CD8-positive, alpha-beta memory T cell (primary cell): Measurements from ENCODE around the gene ZBTB21. TPM values are rescaled to one million over a fixed set of nuclear protein-coding genes. Genes with fewer than 3 reads are reported as not detected.

Source experiments
- CTCF ChIA-PET: fragments of 350-600 bp; sonication (Branson Sonifier 250); formaldehyde crosslinking; loops from one replicate; lab custom pipeline; 2021; ENCODE audit warnings: antibody characterized with exemption; lab: Charles Lee
- POLR2A ChIA-PET: fragments of 350-600 bp; sonication (Branson Sonifier 250); formaldehyde crosslinking; loops from one replicate; lab custom pipeline; 2021; ENCODE audit warnings: antibody characterized with exemption; lab: Charles Lee
- DNase-seq, 5 donors: peaks; one replicate each; pipeline versions ENCODE4 v3.0.0 to v3.0.0-alpha.2; 2020 to 2022; ENCODE audit warnings: mixed read lengths in 1 of 5
- H3K27ac ChIP-seq: one replicate; pipeline ENCODE4 v1.7.0; 2013; ENCODE audit warnings: low read depth, mild to moderate bottlenecking, low read length, moderate library complexity
- H3K27me3 ChIP-seq: 2 replicates; pipeline ENCODE4 v1.7.0; 2013; ENCODE audit warnings: low read length, mild to moderate bottlenecking; ENCODE audit not compliant: insufficient read depth, poor library complexity, severe bottlenecking
- H3K36me3 ChIP-seq: 2 replicates; pipeline ENCODE4 v1.7.0; 2013; ENCODE audit warnings: mild to moderate bottlenecking, low read length, moderate library complexity; ENCODE audit not compliant: insufficient read depth
- H3K4me1 ChIP-seq: 2 replicates; pipeline ENCODE4 v1.7.0; 2013; ENCODE audit warnings: mild to moderate bottlenecking, low read length, moderate library complexity; ENCODE audit not compliant: insufficient read depth
- H3K4me3 ChIP-seq: 2 replicates; pipeline ENCODE4 v1.7.0; 2013; ENCODE audit warnings: mild to moderate bottlenecking, low read length
- H3K9me3 ChIP-seq: 2 replicates; pipeline ENCODE4 v1.7.0; 2013; ENCODE audit warnings: mild to moderate bottlenecking, low read length
- H3K27ac Mint-ChIP-seq, 8 donors: one replicate each; pipeline ENCODE4 v1.8.0; 2020 to 2021; ENCODE audit warnings: mixed read lengths in 8 of 8, mild to moderate bottlenecking in 6 of 8, inconsistent platforms in 3 of 8, moderate library complexity in 3 of 8
- H3K27me3 Mint-ChIP-seq, 2 donors: one replicate each; pipeline ENCODE4 v1.8.0; 2020 to 2021; ENCODE audit warnings: mixed read lengths in 2 of 2, mild to moderate bottlenecking in 1 of 2, moderate library complexity in 1 of 2
- H3K36me3 Mint-ChIP-seq, 3 donors: one replicate each; pipeline ENCODE4 v1.8.0; 2020 to 2021; ENCODE audit warnings: mixed read lengths in 3 of 3, inconsistent platforms in 1 of 3, mild to moderate bottlenecking in 1 of 3
- H3K4me1 Mint-ChIP-seq, 3 donors: one replicate each; pipeline ENCODE4 v1.8.0; 2020 to 2021; ENCODE audit warnings: mixed read lengths in 3 of 3, inconsistent platforms in 1 of 3, mild to moderate bottlenecking in 1 of 3
- H3K4me3 Mint-ChIP-seq, 7 donors: one replicate each; pipeline ENCODE4 v1.8.0; 2020 to 2021; ENCODE audit warnings: mixed read lengths in 7 of 7, mild to moderate bottlenecking in 6 of 7, moderate library complexity in 4 of 7, inconsistent platforms in 2 of 7
- H3K9me3 Mint-ChIP-seq, 5 donors: one replicate each; pipeline ENCODE4 v1.8.0; 2020 to 2022; ENCODE audit warnings: mixed read lengths in 5 of 5, mild to moderate bottlenecking in 3 of 5, moderate library complexity in 2 of 5, inconsistent platforms in 1 of 5
- polyA plus RNA-seq: library from polyadenylated mRNA; unstranded; fragments of 300-500 nt; fragmentation: Illumina TruSeq; gene quantifications from one replicate; pipeline ENCODE4 v1.2.3, GENCODE V29; 2021
- total RNA-seq, 2 experiments: library from RNA; stranded (reverse); gene quantifications; one replicate each; pipeline ENCODE4 v1.2.3, GENCODE V29; 2021

The ZBTB21 gene
- total and polyA plus RNA-seq, 3 experiments from 2014 or later, result 5.9 to 43.6 (median 39.0) TPM

DNA sequence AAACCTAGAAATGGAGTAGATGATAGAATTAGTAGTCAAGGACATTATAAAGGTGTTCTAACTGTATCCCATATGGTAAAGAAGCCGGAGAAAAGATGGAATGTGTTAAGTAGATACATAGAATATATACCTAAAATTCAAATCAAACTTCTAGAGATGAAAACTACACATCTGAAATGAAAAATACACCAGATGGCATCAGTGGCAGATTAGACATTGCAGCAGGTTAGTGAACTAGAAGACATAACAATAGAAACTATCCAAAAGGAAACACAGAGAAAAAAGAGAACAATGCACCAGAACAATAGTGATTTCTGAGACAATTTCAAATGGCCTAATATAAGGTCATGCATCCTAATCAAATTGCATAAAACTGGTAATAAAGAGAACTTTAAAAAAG, 26.9 kb downstream of the ZBTB21 start:
- no peak overlapping the region for H3K4me3 ChIP-seq
- Mint-ChIP-seq H3K27ac (peak overlapping the region in 1 of 8 donors; percentile 16), H3K4me1 (no peaks in the 10 kb centered on the region), H3K27me3 (peaks cover 9 to 19% of the 10 kb centered on the region in 2 donors), H3K36me3 (peaks cover 0 to 17% (median 3%) of the 10 kb centered on the region in 3 donors), H3K4me3 (no peak overlapping the region), H3K9me3 (peaks cover 12 to 20% (median 13%) of the 10 kb centered on the region in 5 donors)
- H3K27ac ChIP-seq, result no peak overlapping the region
- no peaks in the 10 kb centered on the region for H3K4me1 ChIP-seq
- POLR2A ChIA-PET, result no interaction called here
- no peak for DNase-seq
- no peaks in the 10 kb centered on the region for H3K27me3 ChIP-seq
- peaks cover 5% of the 10 kb centered on the region for H3K9me3 ChIP-seq
- H3K36me3 ChIP-seq, result no peaks in the 10 kb centered on the region
- CTCF ChIA-PET, result interaction anchor here (1.5 kb wide), 1 partner anchor 125 kb away, joined by 4 read pairs; no protein-coding TSS in a partner anchor

DNA sequence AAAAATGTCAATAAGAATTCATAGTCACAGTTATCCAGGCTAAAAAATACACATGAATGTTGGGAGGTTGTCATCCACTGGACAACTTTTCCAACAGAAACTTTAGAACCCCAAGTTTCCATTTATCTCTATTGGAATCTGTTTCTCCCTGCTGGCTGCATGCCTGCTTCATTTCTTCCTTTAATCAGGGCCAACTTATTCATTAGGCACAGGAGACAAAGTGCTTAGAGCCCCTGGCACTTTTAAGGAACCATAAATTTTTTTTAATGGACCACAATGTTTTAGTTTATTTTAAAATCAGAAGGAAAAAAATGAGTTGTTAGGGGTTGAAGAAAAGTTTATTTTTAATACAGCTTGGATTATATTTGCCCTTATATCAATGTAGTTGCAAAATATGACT, 29.6 kb downstream of the ZBTB21 start:
- Mint-ChIP-seq H3K4me1 (no peaks in the 10 kb centered on the region), H3K4me3 (no peak overlapping the region), H3K9me3 (peaks cover 12 to 20% (median 13%) of the 10 kb centered on the region in 5 donors), H3K36me3 (peaks cover 0 to 17% (median 0%) of the 10 kb centered on the region in 3 donors), H3K27me3 (peaks cover 9 to 19% of the 10 kb centered on the region in 2 donors), H3K27ac (no peak overlapping the region)
- H3K9me3 ChIP-seq, result peaks cover 5% of the 10 kb centered on the region
- no peak overlapping the region for H3K4me3 ChIP-seq
- no peak overlapping the region for H3K27ac ChIP-seq
- H3K4me1 ChIP-seq, result no peaks in the 10 kb centered on the region
- ChIA-PET POLR2A (no interaction called here), CTCF (no interaction called here)
- no peaks in the 10 kb centered on the region for H3K27me3 ChIP-seq
- no peaks in the 10 kb centered on the region for H3K36me3 ChIP-seq
- DNase-seq, result no peak

DNA sequence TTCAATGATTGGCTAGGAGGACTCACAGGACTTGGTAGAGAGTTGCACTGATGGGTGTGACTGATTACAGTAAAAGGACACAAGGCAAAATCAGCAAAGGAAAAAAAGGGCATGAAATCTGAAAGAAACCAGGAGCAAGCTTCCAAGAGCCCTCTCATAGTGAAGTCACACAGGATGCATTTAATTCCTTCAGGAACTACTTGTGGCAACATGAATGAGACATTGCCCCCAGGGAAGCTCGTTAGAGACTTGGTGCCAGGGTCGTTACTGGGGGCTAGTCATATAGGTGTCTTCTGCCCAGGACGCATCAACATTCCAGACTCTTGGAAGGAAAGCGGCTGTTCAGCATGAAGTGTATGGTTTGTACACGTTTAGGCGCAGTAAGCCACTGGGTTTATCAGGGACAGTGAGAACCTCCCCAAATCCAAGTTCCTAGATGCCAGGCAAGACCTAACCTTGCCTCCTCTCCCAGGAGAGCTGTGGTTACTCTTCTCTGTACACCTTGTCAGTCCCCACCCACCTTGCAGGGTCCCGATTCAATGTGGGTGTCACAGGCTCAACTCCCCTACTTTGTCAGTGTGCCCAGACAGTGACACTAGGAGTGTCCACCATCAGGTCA, 30.3 kb downstream of the ZBTB21 start:
- peaks cover 0 to 2% (median 0%) of the 10 kb centered on the region in 3 donors for H3K4me1 Mint-ChIP-seq
- peaks cover 7 to 19% of the 10 kb centered on the region in 2 donors for H3K27me3 Mint-ChIP-seq
- H3K27ac ChIP-seq, result no peak overlapping the region
- no peak overlapping the region for H3K27ac Mint-ChIP-seq
- peaks cover 4% of the 10 kb centered on the region for H3K4me1 ChIP-seq
- POLR2A ChIA-PET, result no interaction called here
- H3K36me3 Mint-ChIP-seq, result peaks cover 0 to 14% (median 0%) of the 10 kb centered on the region in 3 donors
- peaks cover 5% of the 10 kb centered on the region for H3K9me3 ChIP-seq
- H3K36me3 ChIP-seq, result no peaks in the 10 kb centered on the region
- H3K27me3 ChIP-seq, result no peaks in the 10 kb centered on the region
- no peak overlapping the region for H3K4me3 Mint-ChIP-seq
- CTCF ChIA-PET, result no interaction called here
- no peak for DNase-seq
- no peak overlapping the region for H3K4me3 ChIP-seq
- H3K9me3 Mint-ChIP-seq, result peaks cover 12 to 20% (median 13%) of the 10 kb centered on the region in 5 donors

DNA sequence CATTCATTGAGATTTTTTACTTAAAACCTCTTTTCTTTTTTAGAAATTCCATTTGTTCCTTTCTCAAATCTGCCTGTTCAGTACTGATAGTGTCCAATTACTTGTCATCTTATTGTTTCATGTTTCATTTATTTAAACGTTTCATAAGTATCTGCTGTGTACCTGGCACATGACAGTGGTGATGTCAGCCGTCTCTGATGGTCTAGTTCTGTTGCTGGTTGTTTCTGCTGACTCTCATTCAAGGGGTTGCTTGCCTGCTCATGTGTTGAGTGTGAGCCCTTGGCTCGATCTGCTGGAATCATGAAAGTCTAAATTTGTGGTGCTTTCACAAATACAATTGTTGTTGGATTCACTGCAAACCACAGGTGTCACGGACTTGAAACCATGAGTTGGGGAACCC, 30.8 kb downstream of the ZBTB21 start:
- H3K4me1 ChIP-seq, result peaks cover 9% of the 10 kb centered on the region
- no peak overlapping the region for H3K27ac ChIP-seq
- H3K36me3 ChIP-seq, result no peaks in the 10 kb centered on the region
- no peaks in the 10 kb centered on the region for H3K27me3 ChIP-seq
- ChIA-PET CTCF (no interaction called here), POLR2A (no interaction called here)
- peaks cover 5% of the 10 kb centered on the region for H3K9me3 ChIP-seq
- Mint-ChIP-seq H3K9me3 (peaks cover 12 to 20% (median 13%) of the 10 kb centered on the region in 5 donors), H3K27ac (peak overlapping the region in 1 of 8 donors; percentile 35), H3K4me1 (peaks cover 2 to 6% (median 2%) of the 10 kb centered on the region in 3 donors), H3K4me3 (no peak overlapping the region), H3K36me3 (peaks cover 0 to 14% (median 0%) of the 10 kb centered on the region in 3 donors), H3K27me3 (peaks cover 7 to 19% of the 10 kb centered on the region in 2 donors)
- no peak for DNase-seq
- H3K4me3 ChIP-seq, result no peak overlapping the region

- CTCF ChIA-PET, result no interaction called here
Observed at GRCh38 chr21:41977034-41977950, 32.9 kb downstream of the ZBTB21 start.

DNA sequence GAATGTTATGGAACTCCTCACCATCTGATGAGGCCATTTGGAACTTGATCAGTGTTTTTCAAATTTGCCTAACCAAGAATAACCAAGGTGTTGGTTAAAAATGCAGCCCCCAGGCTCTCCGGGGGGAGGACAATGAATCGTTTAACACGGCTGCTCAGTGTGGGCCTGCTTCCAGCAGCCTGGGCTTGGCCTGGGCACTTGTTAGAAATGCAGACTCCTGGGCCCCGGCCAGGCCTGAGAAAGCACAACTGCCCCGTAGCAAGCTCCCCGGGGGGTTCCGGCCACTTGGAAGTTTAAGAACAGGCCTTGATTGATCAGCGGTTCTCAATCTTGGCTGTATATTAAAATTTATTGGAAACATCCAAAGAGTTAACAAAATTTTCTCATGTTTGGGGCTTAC, 33.5 kb downstream of the ZBTB21 start:
- H3K36me3 ChIP-seq, result no peaks in the 10 kb centered on the region
- CTCF ChIA-PET, result no interaction called here
- Mint-ChIP-seq H3K9me3 (peaks cover 0 to 8% (median 7%) of the 10 kb centered on the region in 5 donors), H3K27me3 (peaks cover 7 to 14% of the 10 kb centered on the region in 2 donors), H3K4me1 (peaks cover 7 to 13% (median 9%) of the 10 kb centered on the region in 3 donors), H3K27ac (no peak overlapping the region), H3K4me3 (no peak overlapping the region), H3K36me3 (peaks cover 0 to 8% (median 0%) of the 10 kb centered on the region in 3 donors)
- H3K4me1 ChIP-seq, result peaks cover 17% of the 10 kb centered on the region
- H3K27ac ChIP-seq, result no peak overlapping the region
- H3K9me3 ChIP-seq, result peaks cover 5% of the 10 kb centered on the region
- DNase-seq, result no peak
- no peaks in the 10 kb centered on the region for H3K27me3 ChIP-seq
- POLR2A ChIA-PET, result no interaction called here
- H3K4me3 ChIP-seq, result no peak overlapping the region

More at GRCh38 chr21:41977034-41977950, 32.9 kb downstream of the ZBTB21 start:
- no peaks in the 10 kb centered on the region for H3K36me3 ChIP-seq
- Mint-ChIP-seq H3K9me3 (peaks cover 1 to 10% (median 8%) of the 10 kb centered on the region in 5 donors), H3K36me3 (peaks cover 0 to 8% (median 0%) of the 10 kb centered on the region in 3 donors), H3K27me3 (peaks cover 7 to 16% of the 10 kb centered on the region in 2 donors), H3K4me1 (peaks cover 7 to 13% (median 9%) of the 10 kb centered on the region in 3 donors), H3K27ac (no peak overlapping the region), H3K4me3 (no peak overlapping the region)
- H3K27ac ChIP-seq, result no peak overlapping the region
- H3K4me1 ChIP-seq, result peaks cover 17% of the 10 kb centered on the region
- H3K4me3 ChIP-seq, result no peak overlapping the region
- H3K27me3 ChIP-seq, result no peaks in the 10 kb centered on the region
- peaks cover 5% of the 10 kb centered on the region for H3K9me3 ChIP-seq
- POLR2A ChIA-PET, result no interaction called here
- no peak for DNase-seq

- Mint-ChIP-seq H3K9me3 (peaks cover 0 to 8% (median 7%) of the 10 kb centered on the region in 5 donors), H3K27ac (no peak overlapping the region), H3K27me3 (peaks cover 7 to 9% of the 10 kb centered on the region in 2 donors), H3K4me3 (no peak overlapping the region), H3K36me3 (peaks cover 0 to 8% (median 0%) of the 10 kb centered on the region in 3 donors), H3K4me1 (peaks cover 7 to 13% (median 9%) of the 10 kb centered on the region in 3 donors)
- Histone ChIP-seq H3K27ac (no peak overlapping the region), H3K4me3 (no peak overlapping the region), H3K27me3 (no peaks in the 10 kb centered on the region), H3K36me3 (no peaks in the 10 kb centered on the region), H3K9me3 (peaks cover 5% of the 10 kb centered on the region), H3K4me1 (peaks cover 17% of the 10 kb centered on the region)
- no peak for DNase-seq
- ChIA-PET POLR2A (no interaction called here), CTCF (interaction anchor here (1.6 kb wide), 1 partner anchor 132 kb away, joined by 4 read pairs; no protein-coding TSS in a partner anchor)
Observed at GRCh38 chr21:41975391-41976272, 34.5 kb downstream of the ZBTB21 start.
